Right cardiac atrium (tissue), 5 donors: ENCODE data around the gene SLC39A12. TPM values are rescaled to one million over a fixed set of nuclear protein-coding genes. Genes with fewer than 3 reads are reported as not detected.

Source experiments
- polyA plus RNA-seq: library from polyadenylated mRNA; stranded (reverse); fragments of 200-250 nt; gene quantifications from one replicate; pipeline ENCODE4 v1.2.3, GENCODE V29; 2013
- total RNA-seq, 4 donors: library from RNA; stranded (reverse); fragmentation: NEBNext Ultra II Directional; extraction: Animal tissue kit (Norgen Biotek cat#: 25700); gene quantifications; one replicate each; pipeline ENCODE4 v1.2.1, GENCODE V29; 2021
- donor health status: healthy with polysubstance abuse.
- donor health status: DM: no; HTN: yes; CAD: no.
- donor health status: DM: no; HTN: no; CAD: no.
- donor health status: DM: no; HTN: yes; CAD: no; lungs with severe emphysema.
- donor health status: DM: yes; HTN: yes; CAD: no.

The SLC39A12 gene
- total and polyA plus RNA-seq, 5 donors, result 0.05 TPM; not detected in 4

Other genes starting within 250 kb of the SLC39A12 start
- gene TMEM236, start 199.7 kb upstream of the SLC39A12 start, total RNA-seq, result 1 to 10 TPM in 1 of 4 donors, under 1 TPM in 3; 0.59 to 1.0 (median 0.73) TPM
- gene TMEM236, start 199.7 kb upstream of the SLC39A12 start, polyA plus RNA-seq, result 0.27 TPM
- gene MRC1, start 142.6 kb upstream of the SLC39A12 start, total RNA-seq, result 10 to 100 TPM; 24.4 to 51.8 (median 41.4) TPM
- gene MRC1, start 142.6 kb upstream of the SLC39A12 start, polyA plus RNA-seq, result 4.4 TPM
- gene CACNB2, start 188.5 kb downstream of the SLC39A12 start, total RNA-seq, result 10 to 100 TPM; 37.5 to 51.1 (median 41.8) TPM
- 13.1 TPM for gene CACNB2, start 188.5 kb downstream of the SLC39A12 start, polyA plus RNA-seq